Measurements from ENCODE around the gene DBP.
"Not testable (repeated sequence)": the region's sequence is repeated elsewhere in the genome, so short reads cannot be mapped to it uniquely, and the experiment has no call there.

Gene DBP

GRCh38 chr19:48636859-48637448 is at the start of gene DBP:
Gene DBP (minus strand): TSS chr19:48637379. CDS start chr19:48636994, 385 bp downstream.
- DNase-seq (no peak), ATAC-seq (replicated peaks) (peak in 1 of 2 donors; percentile 9)
- Mint-ChIP-seq H3K4me1 (peaks cover 44 to 69% of the 10 kb centered on the region in 2 donors), H3K9me3 (peaks cover 8 to 9% of the 10 kb centered on the region in 2 donors), H3K4me3 (peak within 1 kb of the TSS; percentile 88 to 92), H3K36me3 (peaks cover 5 to 16% of the 10 kb centered on the region in 2 donors), H3K27me3 (no peaks in the 10 kb centered on the region), H3K27ac (peak within 1 kb of the TSS; percentile 99)

- not testable (repeated sequence) for H3K27ac Mint-ChIP-seq; H3K27me3 Mint-ChIP-seq; H3K4me3 Mint-ChIP-seq; DNase-seq; H3K36me3 Mint-ChIP-seq; ATAC-seq (replicated peaks); H3K4me1 Mint-ChIP-seq; H3K9me3 Mint-ChIP-seq
These were observed 49.5 kb upstream of the DBP start for GRCh38 chr19:48686637-48687036.

GRCh38 chr19:48686088-48686487 is 48.9 kb upstream of the DBP start:
- H3K36me3 Mint-ChIP-seq, result no peaks in the 10 kb centered on the region
- no peak overlapping the region for H3K4me3 Mint-ChIP-seq
- DNase-seq, result no peak
- no peaks in the 10 kb centered on the region for H3K27me3 Mint-ChIP-seq
- no peaks in the 10 kb centered on the region for H3K4me1 Mint-ChIP-seq
- no peaks in the 10 kb centered on the region for H3K9me3 Mint-ChIP-seq
- H3K27ac Mint-ChIP-seq, result no peak overlapping the region
- no peak for ATAC-seq (replicated peaks)

DNA sequence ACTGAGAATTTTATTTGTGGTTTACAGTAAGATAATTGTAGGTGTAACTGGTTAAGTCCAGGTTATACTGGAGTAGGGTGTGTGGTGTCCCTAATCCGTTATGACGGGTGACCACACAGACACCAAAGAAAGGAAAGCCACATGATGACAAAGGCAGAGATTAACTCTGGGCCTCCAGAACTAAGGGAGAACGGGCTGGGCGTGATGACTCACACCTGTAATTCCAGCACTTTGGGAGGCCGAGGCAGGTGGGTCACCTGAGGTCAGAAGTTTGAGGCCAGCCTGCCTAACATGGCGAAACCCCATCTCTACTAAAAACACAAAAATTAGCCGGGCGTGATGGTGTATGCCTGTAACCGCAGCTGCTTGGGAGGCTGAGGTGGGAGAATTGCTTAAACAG is 48.4 kb upstream of the DBP start:
- Mint-ChIP-seq H3K27ac (no peak overlapping the region), H3K36me3 (no peaks in the 10 kb centered on the region), H3K27me3 (no peaks in the 10 kb centered on the region), H3K4me3 (no peak overlapping the region), H3K9me3 (no peaks in the 10 kb centered on the region), H3K4me1 (no peaks in the 10 kb centered on the region)
- DNase-seq, result no peak
- ATAC-seq (replicated peaks), result no peak

DNA sequence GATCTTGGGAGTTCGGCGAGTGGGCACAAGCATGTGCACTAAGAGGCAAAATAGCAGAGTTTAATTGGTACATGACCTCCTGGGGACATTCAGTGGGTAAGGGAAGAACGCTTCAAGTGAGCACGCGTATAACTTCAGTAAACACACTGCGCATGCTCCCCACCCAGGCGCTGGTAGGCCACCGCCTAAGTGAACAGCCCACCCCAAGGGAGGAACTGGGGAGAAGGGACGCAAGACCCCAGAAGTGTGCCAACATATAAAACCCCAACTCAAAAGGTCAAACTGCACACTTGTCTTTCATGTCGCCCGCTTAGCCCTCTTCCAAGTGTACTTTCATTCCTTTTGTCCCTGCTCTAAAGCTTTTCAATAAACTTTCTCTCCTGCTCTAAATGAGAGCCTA is 46.2 kb upstream of the DBP start:
- H3K27me3 Mint-ChIP-seq, result no peaks in the 10 kb centered on the region
- H3K9me3 Mint-ChIP-seq, result no peaks in the 10 kb centered on the region
- H3K4me3 Mint-ChIP-seq, result peak overlapping the region in 1 of 2 donors; percentile 54
- no peaks in the 10 kb centered on the region for H3K4me1 Mint-ChIP-seq
- H3K27ac Mint-ChIP-seq, result no peak overlapping the region
- no peaks in the 10 kb centered on the region for H3K36me3 Mint-ChIP-seq
- DNase-seq (no peak), ATAC-seq (replicated peaks) (peak in 1 of 2 donors; percentile 64)

DNA sequence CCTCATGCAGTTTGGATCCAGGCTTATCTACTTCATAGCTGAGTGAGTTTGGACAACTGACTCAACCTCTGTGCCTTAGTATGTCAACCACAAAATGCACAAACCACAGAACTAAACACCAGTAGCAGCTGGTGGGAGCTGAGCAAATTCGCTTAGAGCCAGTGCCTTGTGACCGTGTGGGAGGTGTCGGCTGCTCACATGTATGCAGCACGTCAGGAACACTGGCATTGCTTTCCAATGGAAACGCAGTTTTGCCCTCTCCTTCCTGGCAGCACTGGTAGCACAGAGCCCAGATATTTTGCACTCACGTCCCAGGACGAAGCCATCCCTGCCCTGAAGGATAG is 43.9 kb upstream of the DBP start:
- Mint-ChIP-seq H3K4me1 (no peaks in the 10 kb centered on the region), H3K27ac (no peak overlapping the region), H3K4me3 (no peak overlapping the region), H3K27me3 (peaks cover 0 to 2% of the 10 kb centered on the region in 2 donors), H3K36me3 (no peaks in the 10 kb centered on the region), H3K9me3 (no peaks in the 10 kb centered on the region)
- no peak for DNase-seq
- ATAC-seq (replicated peaks), result peak; percentile 63 to 76

- Mint-ChIP-seq H3K4me1 (peaks cover 0 to 1% of the 10 kb centered on the region in 2 donors), H3K27ac (no peak overlapping the region), H3K27me3 (peaks cover 0 to 7% of the 10 kb centered on the region in 2 donors), H3K9me3 (no peaks in the 10 kb centered on the region), H3K36me3 (no peaks in the 10 kb centered on the region), H3K4me3 (no peak overlapping the region)
- ATAC-seq (replicated peaks), result no peak
- no peak for DNase-seq
These were observed 43.4 kb upstream of the DBP start for GRCh38 chr19:48680436-48681126.

DNA sequence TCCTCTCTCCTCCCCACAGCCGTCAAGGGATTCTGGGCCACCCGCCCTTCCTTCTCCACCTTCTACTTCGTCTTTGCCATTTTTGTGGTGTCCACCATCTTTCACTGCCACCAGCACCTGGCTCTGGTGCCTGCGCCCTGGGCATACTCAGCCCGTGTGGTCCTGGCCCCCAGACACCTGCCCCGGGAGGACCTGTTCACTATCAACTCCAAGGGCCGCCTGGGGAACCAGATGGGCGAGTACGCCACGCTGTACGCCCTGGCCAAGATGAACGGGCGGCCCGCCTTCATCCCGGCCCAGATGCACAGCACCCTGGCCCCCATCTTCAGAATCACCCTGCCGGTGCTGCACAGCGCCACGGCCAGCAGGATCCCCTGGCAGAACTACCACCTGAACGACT is 42.8 kb upstream of the DBP start:
- not testable (repeated sequence) for H3K4me3 Mint-ChIP-seq; DNase-seq; H3K9me3 Mint-ChIP-seq; ATAC-seq (replicated peaks); H3K4me1 Mint-ChIP-seq; H3K27ac Mint-ChIP-seq; H3K36me3 Mint-ChIP-seq
- H3K27me3 Mint-ChIP-seq, result peaks cover 0 to 13% of the 10 kb centered on the region in 2 donors

DNA sequence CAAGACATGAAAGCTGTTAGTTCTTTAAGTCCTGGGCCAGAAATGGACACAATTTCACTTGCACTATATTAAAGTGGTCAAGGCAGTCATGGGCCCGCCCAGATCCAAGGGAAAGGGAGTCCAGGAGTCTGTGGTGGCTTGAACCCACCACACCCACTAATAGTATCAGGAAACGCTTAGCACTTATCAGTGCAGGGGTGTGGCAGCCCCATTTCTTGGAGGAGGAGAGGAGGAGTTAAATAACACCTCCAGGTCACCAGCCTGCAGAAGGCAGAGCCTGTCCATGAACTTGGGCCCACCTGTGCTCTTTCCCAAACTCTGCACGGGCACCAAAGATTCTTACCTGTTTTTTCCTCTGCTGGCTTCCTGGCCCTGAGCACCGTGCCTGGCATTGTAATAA is 41.0 kb upstream of the DBP start:
- no peaks in the 10 kb centered on the region for H3K36me3 Mint-ChIP-seq
- no peaks in the 10 kb centered on the region for H3K9me3 Mint-ChIP-seq
- no peak for ATAC-seq (replicated peaks)
- DNase-seq, result no peak
- H3K4me3 Mint-ChIP-seq, result no peak overlapping the region
- peaks cover 6 to 9% of the 10 kb centered on the region in 2 donors for H3K4me1 Mint-ChIP-seq
- peaks cover 0 to 13% of the 10 kb centered on the region in 2 donors for H3K27me3 Mint-ChIP-seq
- H3K27ac Mint-ChIP-seq, result peak overlapping the region; percentile 42

- Mint-ChIP-seq H3K27ac (no peak overlapping the region), H3K27me3 (peaks cover 0 to 13% of the 10 kb centered on the region in 2 donors), H3K4me1 (peaks cover 6 to 9% of the 10 kb centered on the region in 2 donors), H3K36me3 (no peaks in the 10 kb centered on the region), H3K4me3 (no peak overlapping the region), H3K9me3 (no peaks in the 10 kb centered on the region)
- DNase-seq (no peak), ATAC-seq (replicated peaks) (no peak)
These were observed 39.7 kb upstream of the DBP start for GRCh38 chr19:48676887-48677286.

DNA sequence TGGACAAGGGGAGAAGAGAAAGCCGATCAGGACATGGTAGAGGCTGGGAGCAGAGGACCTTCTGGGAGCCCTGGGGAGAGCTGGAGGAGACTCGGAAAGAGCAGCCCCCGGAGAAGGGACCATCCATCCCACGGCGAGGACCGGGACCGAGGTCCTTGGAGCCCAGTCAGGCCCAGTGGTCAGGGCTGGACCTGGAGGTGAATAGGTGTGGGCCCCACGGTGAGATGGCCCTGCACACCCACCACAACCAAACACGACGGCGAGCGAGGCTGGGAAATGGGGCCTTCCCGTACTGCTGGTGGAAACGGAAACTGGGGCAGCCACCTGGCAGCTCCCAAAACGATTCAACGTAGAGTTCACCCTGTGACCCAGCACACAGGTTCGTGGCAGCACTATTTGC is 39.3 kb upstream of the DBP start:
- Mint-ChIP-seq H3K4me3 (no peak overlapping the region), H3K27me3 (peaks cover 0 to 13% of the 10 kb centered on the region in 2 donors), H3K27ac (no peak overlapping the region), H3K9me3 (no peaks in the 10 kb centered on the region), H3K4me1 (peaks cover 6 to 9% of the 10 kb centered on the region in 2 donors), H3K36me3 (no peaks in the 10 kb centered on the region)
- ATAC-seq (replicated peaks), result no peak
- DNase-seq, result no peak

- Mint-ChIP-seq H3K9me3 (no peaks in the 10 kb centered on the region), H3K4me3 (no peak overlapping the region), H3K27me3 (peaks cover 0 to 13% of the 10 kb centered on the region in 2 donors), H3K27ac (peak overlapping the region; percentile 62), H3K36me3 (no peaks in the 10 kb centered on the region), H3K4me1 (peaks cover 6 to 9% of the 10 kb centered on the region in 2 donors)
- DNase-seq (peak; percentile 70), ATAC-seq (replicated peaks) (peak; percentile 92 to 93)
These were observed 38.0 kb upstream of the DBP start for GRCh38 chr19:48674921-48675824.

DNA sequence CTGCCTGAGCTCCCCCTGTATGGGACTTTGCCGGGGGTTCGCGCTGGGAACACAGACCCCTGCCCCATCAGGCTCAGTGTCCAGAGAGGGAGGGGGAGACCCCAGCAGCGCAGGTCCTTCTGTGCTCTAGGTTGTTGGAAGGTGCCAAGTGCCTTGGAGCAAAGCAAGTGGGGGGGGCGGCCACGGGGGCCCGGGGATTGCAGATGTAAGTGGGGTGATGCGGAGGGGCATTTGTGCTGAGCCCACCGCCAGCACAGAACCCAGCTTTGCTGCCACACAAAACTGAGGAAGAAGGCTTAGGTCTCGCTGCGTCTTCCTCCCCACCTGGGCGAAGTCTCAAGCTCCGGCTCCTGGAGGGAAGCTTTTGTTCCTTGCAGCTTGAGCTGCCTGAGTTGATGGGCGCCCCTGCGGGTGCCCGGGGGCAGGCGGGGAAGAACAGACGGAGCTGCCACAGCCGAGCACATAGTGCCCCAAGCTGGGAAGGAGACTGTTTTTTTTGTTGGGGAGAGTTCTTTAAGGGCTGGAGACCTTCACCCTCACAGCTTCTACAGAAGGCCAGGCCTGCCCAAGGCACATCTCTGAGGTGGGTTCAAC is 37.1 kb upstream of the DBP start:
- peaks cover 5 to 7% of the 10 kb centered on the region in 2 donors for H3K9me3 Mint-ChIP-seq
- H3K36me3 Mint-ChIP-seq, result no peaks in the 10 kb centered on the region
- no peak overlapping the region for H3K4me3 Mint-ChIP-seq
- no peak for DNase-seq
- no peak for ATAC-seq (replicated peaks)
- peaks cover 0 to 13% of the 10 kb centered on the region in 2 donors for H3K27me3 Mint-ChIP-seq
- peak overlapping the region; percentile 56 for H3K27ac Mint-ChIP-seq
- H3K4me1 Mint-ChIP-seq, result peaks cover 6 to 9% of the 10 kb centered on the region in 2 donors

DNA sequence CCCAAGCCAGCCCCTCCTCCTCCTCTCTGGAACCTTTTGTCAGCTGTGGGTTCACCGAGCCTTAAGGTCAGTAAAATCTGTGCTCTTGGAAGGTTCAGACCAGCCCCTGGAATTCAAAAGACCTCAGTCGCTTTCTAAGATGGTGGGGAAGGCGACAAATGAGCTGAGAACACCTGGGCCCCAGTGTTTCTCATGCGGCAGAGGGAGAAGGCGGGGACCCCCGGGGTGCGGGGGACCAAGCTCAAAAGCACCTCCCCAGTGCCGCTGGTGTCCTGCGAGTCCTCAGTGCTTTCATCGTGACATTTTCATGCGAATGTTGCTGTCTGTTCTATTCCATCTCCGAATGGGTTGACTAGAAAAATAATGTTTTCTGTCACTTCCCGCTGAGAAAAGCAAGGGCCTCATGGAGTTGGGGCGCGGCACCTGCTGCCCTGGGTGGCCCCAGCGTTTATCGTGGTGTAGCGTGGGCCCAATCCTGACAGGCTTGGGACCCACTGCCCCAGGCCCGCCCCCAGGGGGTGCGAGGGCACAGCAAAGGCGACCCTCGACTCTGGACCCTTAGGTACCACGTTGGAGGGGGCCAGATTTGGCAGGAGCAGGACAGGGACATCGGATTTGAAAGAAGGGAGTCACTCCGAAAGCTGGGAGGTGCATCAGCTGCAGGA is 36.4 kb upstream of the DBP start:
- Mint-ChIP-seq H3K4me3 (no peak overlapping the region), H3K36me3 (no peaks in the 10 kb centered on the region), H3K27ac (peak overlapping the region; percentile 66), H3K4me1 (peaks cover 6 to 9% of the 10 kb centered on the region in 2 donors), H3K27me3 (peaks cover 0 to 13% of the 10 kb centered on the region in 2 donors), H3K9me3 (peaks cover 7 to 8% of the 10 kb centered on the region in 2 donors)
- ATAC-seq (replicated peaks), result no peak
- no peak for DNase-seq
